ENCODE results near the gene ARID1B.

GRCh38 chr6:157095569-157095968 lies 318.4 kb downstream of the ARID1B start:
- TF ChIP-seq, protein P1, sequence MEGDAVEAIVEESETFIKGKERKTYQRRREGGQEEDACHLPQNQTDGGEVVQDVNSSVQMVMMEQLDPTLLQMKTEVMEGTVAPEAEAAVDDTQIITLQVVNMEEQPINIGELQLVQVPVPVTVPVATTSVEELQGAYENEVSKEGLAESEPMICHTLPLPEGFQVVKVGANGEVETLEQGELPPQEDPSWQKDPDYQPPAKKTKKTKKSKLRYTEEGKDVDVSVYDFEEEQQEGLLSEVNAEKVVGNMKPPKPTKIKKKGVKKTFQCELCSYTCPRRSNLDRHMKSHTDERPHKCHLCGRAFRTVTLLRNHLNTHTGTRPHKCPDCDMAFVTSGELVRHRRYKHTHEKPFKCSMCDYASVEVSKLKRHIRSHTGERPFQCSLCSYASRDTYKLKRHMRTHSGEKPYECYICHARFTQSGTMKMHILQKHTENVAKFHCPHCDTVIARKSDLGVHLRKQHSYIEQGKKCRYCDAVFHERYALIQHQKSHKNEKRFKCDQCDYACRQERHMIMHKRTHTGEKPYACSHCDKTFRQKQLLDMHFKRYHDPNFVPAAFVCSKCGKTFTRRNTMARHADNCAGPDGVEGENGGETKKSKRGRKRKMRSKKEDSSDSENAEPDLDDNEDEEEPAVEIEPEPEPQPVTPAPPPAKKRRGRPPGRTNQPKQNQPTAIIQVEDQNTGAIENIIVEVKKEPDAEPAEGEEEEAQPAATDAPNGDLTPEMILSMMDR (IDR thresholded peaks at IDR 0.05 in 2 of 3, conservative IDR thresholded peaks at IDR 0.05 in 1 of 3; ENCODE audit: borderline replicate concordance in 1 of 3, insufficient read depth in 1 of 3, low read depth in 2 of 3, low read length in 2 of 3), result no peak
- TF ChIP-seq POLR2AphosphoS5 (IDR thresholded peaks at IDR 0.05; ENCODE audit: low read depth, low read length), result no peak
- no peak for TF ChIP-seq YY1 (IDR thresholded peaks at IDR 0.05; ENCODE audit: extremely low read depth, insufficient replicate concordance, low read depth, low read length)
- TF ChIP-seq POLR2A (IDR thresholded peaks at IDR 0.05; ENCODE audit: borderline replicate concordance, extremely low read depth, insufficient read depth, insufficient read length), result no peak
